Measurements from ENCODE around the gene CRLF2. TPM values are rescaled to one million over a fixed set of nuclear protein-coding genes. Genes with fewer than 3 reads are reported as not detected.
"Not testable (repeated sequence)": the region's sequence is repeated elsewhere in the genome, so short reads cannot be mapped to it uniquely, and the experiment has no call there.

Gene CRLF2, protein sequence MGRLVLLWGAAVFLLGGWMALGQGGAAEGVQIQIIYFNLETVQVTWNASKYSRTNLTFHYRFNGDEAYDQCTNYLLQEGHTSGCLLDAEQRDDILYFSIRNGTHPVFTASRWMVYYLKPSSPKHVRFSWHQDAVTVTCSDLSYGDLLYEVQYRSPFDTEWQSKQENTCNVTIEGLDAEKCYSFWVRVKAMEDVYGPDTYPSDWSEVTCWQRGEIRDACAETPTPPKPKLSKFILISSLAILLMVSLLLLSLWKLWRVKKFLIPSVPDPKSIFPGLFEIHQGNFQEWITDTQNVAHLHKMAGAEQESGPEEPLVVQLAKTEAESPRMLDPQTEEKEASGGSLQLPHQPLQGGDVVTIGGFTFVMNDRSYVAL
- total RNA-seq: not detected in 2 replicates
- long read RNA-seq: 0 reads

DNA sequence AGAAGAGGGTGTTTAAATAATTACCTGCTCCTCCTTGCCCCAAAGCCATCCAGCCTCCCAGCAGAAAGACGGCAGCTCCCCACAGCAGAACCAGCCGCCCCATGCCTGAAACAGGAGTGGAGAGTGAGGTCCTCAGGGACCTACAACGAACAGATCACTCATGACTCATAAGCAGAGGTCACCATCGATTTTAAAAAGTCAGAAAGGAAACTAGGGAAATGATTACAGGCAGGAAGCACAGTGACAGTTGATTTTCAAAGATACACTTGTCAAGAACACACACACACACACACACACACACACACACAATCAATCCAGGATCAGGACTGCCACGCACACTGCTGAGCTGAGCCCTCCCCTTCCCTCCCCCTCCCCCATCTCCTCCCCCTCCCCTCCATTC is at the start of gene CRLF2:
Gene CRLF2 (minus strand): TSS at position 118 of the 400 bp plus-strand sequence. CDS start 15 bp downstream, at position 103.
- Mint-ChIP-seq H3K36me3 (ENCODE audit: unreplicated experiment) (no peaks in the 10 kb centered on the region), H3K27ac (ENCODE audit: unreplicated experiment) (peak within 1 kb of the TSS; percentile 52), H3K9me3 (ENCODE audit: unreplicated experiment) (no peaks in the 10 kb centered on the region), H3K4me1 (ENCODE audit: unreplicated experiment) (peaks cover 19% of the 10 kb centered on the region), H3K27me3 (ENCODE audit: unreplicated experiment) (no peaks in the 10 kb centered on the region), H3K4me3 (ENCODE audit: unreplicated experiment) (peak within 1 kb of the TSS; percentile 14)
- no peak for DNase-seq (ENCODE audit: extremely low spot score, unreplicated experiment)
- no peak for TF ChIP-seq CTCF (IDR thresholded peaks at IDR 0.05)

DNA sequence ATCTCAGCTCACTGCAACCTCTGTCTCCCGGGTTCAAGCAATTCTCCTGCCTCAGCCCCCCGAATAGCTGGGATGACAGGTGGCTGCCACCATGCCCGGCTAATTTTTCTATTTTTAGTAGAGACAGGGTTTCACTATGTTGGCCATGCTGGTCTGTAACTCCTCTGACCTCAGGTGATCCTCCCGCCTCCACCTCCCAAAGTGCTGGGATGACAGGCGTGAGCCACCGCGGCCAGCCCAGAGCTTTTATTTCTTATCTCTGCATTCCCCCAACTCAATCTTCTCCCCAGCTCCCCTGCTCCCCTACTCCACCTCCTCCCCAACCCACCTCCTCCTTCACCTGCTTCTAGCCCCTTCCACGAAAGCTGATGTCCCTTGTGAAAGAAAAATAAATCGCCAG is 49.3 kb upstream of the CRLF2 start:
- not testable (repeated sequence) for H3K27me3 Mint-ChIP-seq (ENCODE audit: unreplicated experiment); H3K9me3 Mint-ChIP-seq (ENCODE audit: unreplicated experiment); DNase-seq (ENCODE audit: extremely low spot score, unreplicated experiment); H3K27ac Mint-ChIP-seq (ENCODE audit: unreplicated experiment); H3K4me3 Mint-ChIP-seq (ENCODE audit: unreplicated experiment); H3K36me3 Mint-ChIP-seq (ENCODE audit: unreplicated experiment); H3K4me1 Mint-ChIP-seq (ENCODE audit: unreplicated experiment)

DNA sequence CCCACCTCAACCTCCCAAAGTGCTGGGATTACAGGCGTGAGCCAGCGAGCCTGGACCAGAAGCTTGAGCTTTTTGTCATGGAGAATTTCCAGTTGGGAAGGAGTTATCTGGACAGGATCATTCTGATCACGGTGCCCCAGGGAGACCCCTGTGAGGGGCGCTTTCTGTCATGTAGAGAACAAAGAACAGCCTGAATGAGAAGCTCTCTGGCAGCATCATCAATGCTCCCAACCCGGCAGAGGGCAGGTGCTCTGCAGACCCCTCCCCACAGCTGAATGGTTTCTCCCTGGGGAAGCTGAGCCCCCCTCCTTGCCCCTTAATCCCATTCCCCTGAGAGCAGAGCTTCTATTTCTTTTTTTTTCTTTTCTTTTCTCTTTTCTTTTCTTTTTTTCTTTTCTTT is 48.8 kb upstream of the CRLF2 start:
- no peak overlapping the region for H3K4me3 Mint-ChIP-seq (ENCODE audit: unreplicated experiment)
- H3K9me3 Mint-ChIP-seq (ENCODE audit: unreplicated experiment): no peaks in the 10 kb centered on the region
- TF ChIP-seq CTCF (IDR thresholded peaks at IDR 0.05): no peak
- no peaks in the 10 kb centered on the region for H3K27me3 Mint-ChIP-seq (ENCODE audit: unreplicated experiment)
- H3K4me1 Mint-ChIP-seq (ENCODE audit: unreplicated experiment): no peaks in the 10 kb centered on the region
- H3K27ac Mint-ChIP-seq (ENCODE audit: unreplicated experiment): no peak overlapping the region
- DNase-seq (ENCODE audit: extremely low spot score, unreplicated experiment): no peak
- no peaks in the 10 kb centered on the region for H3K36me3 Mint-ChIP-seq (ENCODE audit: unreplicated experiment)

DNA sequence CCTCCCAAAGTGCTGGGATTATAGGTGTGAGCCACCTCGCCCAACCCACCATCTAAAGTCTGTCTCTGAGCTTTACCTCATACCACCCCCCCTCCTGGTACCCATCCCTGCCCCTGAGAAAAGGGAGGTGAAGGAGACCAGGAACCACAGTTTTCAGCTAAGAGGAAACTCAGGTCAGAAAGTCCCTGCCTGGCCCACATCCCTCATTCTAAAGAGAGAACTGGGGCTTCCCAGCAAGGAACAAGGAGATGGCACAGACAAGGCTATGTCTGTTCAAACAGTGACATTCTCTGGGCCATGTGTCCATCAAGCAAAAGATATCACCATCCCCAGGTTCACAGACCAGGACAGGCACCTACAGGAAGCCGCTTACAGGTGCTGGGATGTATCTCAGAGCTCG is 40.4 kb upstream of the CRLF2 start:
- no peak for TF ChIP-seq CTCF (IDR thresholded peaks at IDR 0.05)
- DNase-seq (ENCODE audit: extremely low spot score, unreplicated experiment): no peak

GRCh38 chrX:1249101-1249887 is 36.8 kb upstream of the CRLF2 start:
- DNase-seq (ENCODE audit: extremely low spot score, unreplicated experiment): no peak
- peaks cover 11% of the 10 kb centered on the region for H3K9me3 Mint-ChIP-seq (ENCODE audit: unreplicated experiment)
- peak overlapping the region; percentile 50 for H3K27ac Mint-ChIP-seq (ENCODE audit: unreplicated experiment)
- H3K4me1 Mint-ChIP-seq (ENCODE audit: unreplicated experiment): peaks cover 14% of the 10 kb centered on the region
- no peaks in the 10 kb centered on the region for H3K27me3 Mint-ChIP-seq (ENCODE audit: unreplicated experiment)
- TF ChIP-seq CTCF (IDR thresholded peaks at IDR 0.05): no peak
- peaks cover 3% of the 10 kb centered on the region for H3K36me3 Mint-ChIP-seq (ENCODE audit: unreplicated experiment)
- H3K4me3 Mint-ChIP-seq (ENCODE audit: unreplicated experiment): peak overlapping the region; percentile 45

More for the DNA sequence above, 40.4 kb upstream of the CRLF2 start:
- H3K27ac Mint-ChIP-seq (ENCODE audit: unreplicated experiment): no peak overlapping the region
- peaks cover 11% of the 10 kb centered on the region for H3K9me3 Mint-ChIP-seq (ENCODE audit: unreplicated experiment)
- peaks cover 10% of the 10 kb centered on the region for H3K4me1 Mint-ChIP-seq (ENCODE audit: unreplicated experiment)
- H3K4me3 Mint-ChIP-seq (ENCODE audit: unreplicated experiment): no peak overlapping the region
- H3K27me3 Mint-ChIP-seq (ENCODE audit: unreplicated experiment): no peaks in the 10 kb centered on the region
- H3K36me3 Mint-ChIP-seq (ENCODE audit: unreplicated experiment): peaks cover 3% of the 10 kb centered on the region

Data from osteocyte (in vitro differentiated cells).